T-helper 2 cell treated with Interferon-gamma antibody and Interleukin-4, amounts not matched to agents 5 μg/mL and 100 μg/mL, for 36 hours (primary cell): ENCODE data around the gene RBMX2.
"Not testable (repeated sequence)": the region's sequence is repeated elsewhere in the genome, so short reads cannot be mapped to it uniquely, and the experiment has no call there.

ENCODE experiments used
- DNase-seq: peaks from one replicate; pipeline ENCODE4 v3.0.0; 2021; ENCODE audit warnings: low spot score
- H3K27ac Mint-ChIP-seq: one replicate; pipeline ENCODE4 v1.8.0; 2021; ENCODE audit warnings: mild to moderate bottlenecking, mixed read lengths
- H3K27me3 Mint-ChIP-seq: one replicate; pipeline ENCODE4 v1.8.0; 2021; ENCODE audit warnings: low read depth, mixed read lengths
- H3K36me3 Mint-ChIP-seq: one replicate; pipeline ENCODE4 v1.8.0; 2021; ENCODE audit warnings: low read depth, mixed read lengths
- H3K4me1 Mint-ChIP-seq: one replicate; pipeline ENCODE4 v1.8.0; 2021; ENCODE audit warnings: low read depth, mixed read lengths
- H3K4me3 Mint-ChIP-seq: one replicate; pipeline ENCODE4 v1.8.0; 2022; ENCODE audit warnings: mild to moderate bottlenecking, moderate library complexity, mixed read lengths
- H3K9me3 Mint-ChIP-seq: one replicate; pipeline ENCODE4 v1.8.0; 2021; ENCODE audit warnings: mixed read lengths

The RBMX2 gene

GRCh38 chrX:130418740-130419139, 17.0 kb downstream of the RBMX2 start:
- H3K9me3 Mint-ChIP-seq: no peaks in the 10 kb centered on the region
- H3K27ac Mint-ChIP-seq: no peak overlapping the region
- H3K36me3 Mint-ChIP-seq: peaks cover 5% of the 10 kb centered on the region
- no peak for DNase-seq
- peaks cover 4% of the 10 kb centered on the region for H3K27me3 Mint-ChIP-seq
- H3K4me3 Mint-ChIP-seq: no peak overlapping the region
- no peaks in the 10 kb centered on the region for H3K4me1 Mint-ChIP-seq

- DNase-seq: no peak
- Mint-ChIP-seq H3K27me3 (peaks cover 4% of the 10 kb centered on the region), H3K36me3 (peaks cover 3% of the 10 kb centered on the region), H3K9me3 (no peaks in the 10 kb centered on the region), H3K4me3 (no peak overlapping the region), H3K4me1 (no peaks in the 10 kb centered on the region), H3K27ac (no peak overlapping the region)
Measured at GRCh38 chrX:130419263-130419662, 17.5 kb downstream of the RBMX2 start.

GRCh38 chrX:130426531-130426930, 24.7 kb downstream of the RBMX2 start:
- no peaks in the 10 kb centered on the region for H3K9me3 Mint-ChIP-seq

GRCh38 chrX:130429236-130429635, 27.4 kb downstream of the RBMX2 start:
- H3K36me3 Mint-ChIP-seq, DNase-seq, H3K27me3 Mint-ChIP-seq, H3K4me1 Mint-ChIP-seq, H3K4me3 Mint-ChIP-seq, H3K9me3 Mint-ChIP-seq, H3K27ac Mint-ChIP-seq: not testable (repeated sequence)

More at GRCh38 chrX:130426531-130426930, 24.7 kb downstream of the RBMX2 start:
- no peak for DNase-seq
- Mint-ChIP-seq H3K4me1 (no peaks in the 10 kb centered on the region), H3K4me3 (no peak overlapping the region), H3K27me3 (peaks cover 4% of the 10 kb centered on the region), H3K27ac (no peak overlapping the region), H3K36me3 (no peaks in the 10 kb centered on the region)

- H3K9me3 Mint-ChIP-seq: no peaks in the 10 kb centered on the region
- no peak overlapping the region for H3K27ac Mint-ChIP-seq
- no peak for DNase-seq
- H3K36me3 Mint-ChIP-seq: no peaks in the 10 kb centered on the region
- peaks cover 3% of the 10 kb centered on the region for H3K27me3 Mint-ChIP-seq
- H3K4me1 Mint-ChIP-seq: no peaks in the 10 kb centered on the region
- H3K4me3 Mint-ChIP-seq: no peak overlapping the region
Measured at GRCh38 chrX:130435937-130436336, 34.1 kb downstream of the RBMX2 start.

GRCh38 chrX:130437996-130438395, 36.2 kb downstream of the RBMX2 start:
- not testable (repeated sequence) for H3K27me3 Mint-ChIP-seq, H3K27ac Mint-ChIP-seq, H3K36me3 Mint-ChIP-seq, H3K9me3 Mint-ChIP-seq, DNase-seq, H3K4me3 Mint-ChIP-seq, H3K4me1 Mint-ChIP-seq

- H3K27me3 Mint-ChIP-seq: peaks cover 3% of the 10 kb centered on the region
- H3K4me1 Mint-ChIP-seq: no peaks in the 10 kb centered on the region
- no peaks in the 10 kb centered on the region for H3K9me3 Mint-ChIP-seq
- no peaks in the 10 kb centered on the region for H3K36me3 Mint-ChIP-seq
- DNase-seq: no peak
- H3K4me3 Mint-ChIP-seq: no peak overlapping the region
- H3K27ac Mint-ChIP-seq: no peak overlapping the region
Measured at GRCh38 chrX:130443875-130444274, 42.1 kb downstream of the RBMX2 start.

- no peaks in the 10 kb centered on the region for H3K27me3 Mint-ChIP-seq
- H3K27ac Mint-ChIP-seq: no peak overlapping the region
- no peaks in the 10 kb centered on the region for H3K9me3 Mint-ChIP-seq
- H3K4me1 Mint-ChIP-seq: no peaks in the 10 kb centered on the region
- H3K4me3 Mint-ChIP-seq: no peak overlapping the region
- DNase-seq: no peak
- H3K36me3 Mint-ChIP-seq: no peaks in the 10 kb centered on the region
Measured at GRCh38 chrX:130444641-130445336, 43.0 kb downstream of the RBMX2 start.

GRCh38 chrX:130446974-130447373, 45.2 kb downstream of the RBMX2 start:
- Mint-ChIP-seq H3K27ac (no peak overlapping the region), H3K9me3 (no peaks in the 10 kb centered on the region), H3K4me3 (no peak overlapping the region)

More at GRCh38 chrX:130446974-130447373, 45.2 kb downstream of the RBMX2 start:
- Mint-ChIP-seq H3K4me1 (no peaks in the 10 kb centered on the region), H3K27me3 (no peaks in the 10 kb centered on the region), H3K36me3 (no peaks in the 10 kb centered on the region)
- no peak for DNase-seq
